HCT116 (cell line): ENCODE data around the gene PLA2G5. TPM values are rescaled to one million over a fixed set of nuclear protein-coding genes. Genes with fewer than 3 reads are reported as not detected.

Experiments
- ATAC-seq: fragments of 200-7000 bp; cut with Tn5 transposase; 2 replicates; pipeline ENCODE4 v1.9.1; 2020; ENCODE audit warnings: mild to moderate bottlenecking, moderate library complexity
- BruUV-seq: library from RNA; stranded (reverse); fragments of 400-500 nt; replicated peaks from 2 replicates; lab custom pipeline; 2021; lab: Mats Ljungman, UMichigan
- CTCF ChIA-PET: fragments of 300-600 bp; sonication (Branson Sonifier 250); formaldehyde crosslinking; loops from one replicate; lab custom pipeline; 2021; ENCODE audit warnings: antibody characterized with exemption; lab: Charles Lee
- POLR2A ChIA-PET: fragments of 300-600, 350-600 bp; sonication (Branson Sonifier 250); formaldehyde crosslinking; loops from one replicate; lab custom pipeline; 2021; ENCODE audit warnings: antibody characterized with exemption; lab: Charles Lee
- RAD21 ChIA-PET, 2 experiments: fragments of 300-600 bp; sonication (Branson Sonifier 250); formaldehyde crosslinking; loops; one replicate each; lab custom pipeline; 2023; ENCODE audit warnings: low total read pairs in 2 of 2; ENCODE audit not compliant: uncharacterized antibody in 2 of 2, unreplicated experiment in 2 of 2, low non-redundant PET in 1 of 2; lab: Charles Lee
- DNase-seq: peaks from one replicate; pipeline ENCODE4 v3.0.0-alpha.2; 2010; ENCODE audit warnings: low read depth, low spot score
- H2AFZ ChIP-seq: fragments of 200-600 bp; shearing (Covaris generic), sonication (generic); 2 replicates; pipeline ENCODE4 v1.6.1; 2017; ENCODE audit warnings: low read depth, mixed run types, mixed read lengths, antibody characterized with exemption, low read length; ENCODE audit not compliant: poor library complexity, severe bottlenecking
- H3K27ac ChIP-seq: 2 replicates; pipeline ENCODE4 v1.5.1; 2012; ENCODE audit warnings: low read depth, low read length
- H3K27me3 ChIP-seq: fragments of 200-600 bp; sonication (generic); 2 replicates; pipeline ENCODE4 v1.6.1; 2016; ENCODE audit warnings: mixed run types, low read length, mixed read lengths; ENCODE audit not compliant: insufficient read depth
- H3K36me3 ChIP-seq, 2 experiments: fragments of 200-500 bp in 1 of 2; fragments of 200-600 bp in 1 of 2; sonication (Bioruptor generic) in 1 of 2; sonication (generic) in 1 of 2; 2 replicates each; pipeline versions ENCODE4 v1.5.1 to v1.6.1; 2014 to 2016; ENCODE audit warnings: low read length in 2 of 2, inconsistent platforms in 1 of 2, mixed read lengths in 1 of 2, mixed run types in 1 of 2; ENCODE audit not compliant: insufficient read depth in 2 of 2, control insufficient read depth in 1 of 2
- H3K4me1 ChIP-seq, 2 experiments: fragments of 200-600 bp in 1 of 2; sonication (generic) in 1 of 2; 2 replicates each; pipeline versions ENCODE4 v1.5.1 to v1.6.1; 2012 to 2017; ENCODE audit warnings: low read length in 2 of 2, inconsistent platforms in 1 of 2, mild to moderate bottlenecking in 1 of 2, mixed read lengths in 1 of 2, mixed run types in 1 of 2, moderate library complexity in 1 of 2; ENCODE audit not compliant: insufficient read depth in 2 of 2, control insufficient read depth in 1 of 2
- H3K4me2 ChIP-seq: fragments of 200-600 bp; sonication (generic); 2 replicates; pipeline ENCODE4 v1.6.1; 2017; ENCODE audit warnings: mixed run types, low read length, mixed read lengths
- H3K4me3 ChIP-seq, 2 experiments: fragments of 200-600 bp in 1 of 2; sonication (generic) in 1 of 2; replicated peaks in 1 of 2; 2 replicates each; pipeline ENCODE4 v1.5.1; 2011 to 2016; ENCODE audit warnings: low read length in 2 of 2, control low read depth in 1 of 2, low read depth in 1 of 2, mild to moderate bottlenecking in 1 of 2, mixed read lengths in 1 of 2, mixed run types in 1 of 2
- H3K79me2 ChIP-seq: fragments of 200-600 bp; sonication (generic); 2 replicates; pipeline ENCODE4 v1.6.1; 2017; ENCODE audit warnings: mild to moderate bottlenecking, mixed run types, low read length, moderate library complexity, mixed read lengths; ENCODE audit not compliant: insufficient read depth
- H3K9ac ChIP-seq: fragments of 200-600 bp; sonication (generic); 2 replicates; pipeline ENCODE4 v1.6.1; 2016; ENCODE audit warnings: low read length, mixed read lengths
- H3K9me2 ChIP-seq: fragments of 200-600 bp; sonication (generic), shearing (Covaris generic); 2 replicates; pipeline ENCODE4 v1.6.1; 2017; ENCODE audit warnings: mixed run types, mild to moderate bottlenecking, moderate library complexity; ENCODE audit not compliant: insufficient read depth
- H3K9me3 ChIP-seq, 2 experiments: fragments of 200-500 bp in 1 of 2; fragments of 200-600 bp in 1 of 2; sonication (Bioruptor generic) in 1 of 2; sonication (generic) in 1 of 2; 2 replicates each; pipeline ENCODE4 v1.6.1; 2014 to 2017; ENCODE audit warnings: low read length in 2 of 2, mixed read lengths in 2 of 2, inconsistent platforms in 1 of 2, low read depth in 1 of 2, mild to moderate bottlenecking in 1 of 2, mixed run types in 1 of 2, moderate library complexity in 1 of 2; ENCODE audit not compliant: control insufficient read depth in 1 of 2, insufficient read depth in 1 of 2
- H4K20me1 ChIP-seq: fragments of 200-600 bp; sonication (generic), shearing (Covaris generic); 2 replicates; pipeline ENCODE4 v1.6.1; 2017; ENCODE audit warnings: mixed run types, mild to moderate bottlenecking, moderate library complexity; ENCODE audit not compliant: insufficient read depth
- ATF3 ChIP-seq: IDR thresholded peaks from 2 replicates; pipeline ENCODE4 v1.6.1; 2012
- CEBPB ChIP-seq: IDR thresholded peaks from 2 replicates; pipeline ENCODE4 v1.6.1; 2012; ENCODE audit warnings: low read depth
- JUND ChIP-seq: IDR thresholded peaks from 2 replicates; pipeline ENCODE4 v1.6.1; 2012
- MAX ChIP-seq: IDR thresholded peaks from 2 replicates; pipeline ENCODE4 v1.6.1; 2012
- SIN3A ChIP-seq: IDR thresholded peaks from 2 replicates; pipeline ENCODE4 v1.6.1; 2012; ENCODE audit warnings: low read depth
- SP1 ChIP-seq: IDR thresholded peaks from 2 replicates; pipeline ENCODE4 v1.6.1; 2012; ENCODE audit warnings: low read depth
- ZBTB33 ChIP-seq: IDR thresholded peaks from 2 replicates; pipeline ENCODE4 v1.6.1; 2011; ENCODE audit warnings: mild to moderate bottlenecking, low read length, moderate library complexity; ENCODE audit not compliant: insufficient replicate concordance; ENCODE audit errors: extremely low read depth
- ZNF274 ChIP-seq: fragments of 200-500 bp; sonication (Bioruptor generic); IDR thresholded peaks from 2 replicates; pipeline ENCODE4 v1.6.1; 2014; ENCODE audit warnings: mild to moderate bottlenecking, low read depth, low read length, inconsistent platforms
- intact Hi-C: fragments of 100-400 bp; cut with micrococcal nuclease; formaldehyde crosslinking; loops from 2 replicates; pipeline ENCODE4 v1.10.0; 2022
- total RNA-seq: library from RNA; stranded (reverse); gene quantifications from one replicate; pipeline ENCODE4 v1.2.1, GENCODE V29; 2021; ENCODE audit not compliant: unreplicated experiment
- TF ChIP-seq, protein P1 (sequence below), 3 experiments: fragments of 200-600 bp in 1 of 3; sonication (generic) in 1 of 3; IDR thresholded peaks in 2 of 3; conservative IDR thresholded peaks in 1 of 3; 2 replicates each; pipeline ENCODE4 v1.5.1; 2012 to 2017; ENCODE audit warnings: low read depth in 2 of 3, low read length in 2 of 3, antibody characterized with exemption in 1 of 3, borderline replicate concordance in 1 of 3, control low read depth in 1 of 3, mild to moderate bottlenecking in 1 of 3, mixed read lengths in 1 of 3, mixed run types in 1 of 3, moderate library complexity in 1 of 3; ENCODE audit not compliant: insufficient read depth in 1 of 3

PLA2G5 gene
- total RNA-seq, 1 experiment from 2014 or later = not detected

DNA sequence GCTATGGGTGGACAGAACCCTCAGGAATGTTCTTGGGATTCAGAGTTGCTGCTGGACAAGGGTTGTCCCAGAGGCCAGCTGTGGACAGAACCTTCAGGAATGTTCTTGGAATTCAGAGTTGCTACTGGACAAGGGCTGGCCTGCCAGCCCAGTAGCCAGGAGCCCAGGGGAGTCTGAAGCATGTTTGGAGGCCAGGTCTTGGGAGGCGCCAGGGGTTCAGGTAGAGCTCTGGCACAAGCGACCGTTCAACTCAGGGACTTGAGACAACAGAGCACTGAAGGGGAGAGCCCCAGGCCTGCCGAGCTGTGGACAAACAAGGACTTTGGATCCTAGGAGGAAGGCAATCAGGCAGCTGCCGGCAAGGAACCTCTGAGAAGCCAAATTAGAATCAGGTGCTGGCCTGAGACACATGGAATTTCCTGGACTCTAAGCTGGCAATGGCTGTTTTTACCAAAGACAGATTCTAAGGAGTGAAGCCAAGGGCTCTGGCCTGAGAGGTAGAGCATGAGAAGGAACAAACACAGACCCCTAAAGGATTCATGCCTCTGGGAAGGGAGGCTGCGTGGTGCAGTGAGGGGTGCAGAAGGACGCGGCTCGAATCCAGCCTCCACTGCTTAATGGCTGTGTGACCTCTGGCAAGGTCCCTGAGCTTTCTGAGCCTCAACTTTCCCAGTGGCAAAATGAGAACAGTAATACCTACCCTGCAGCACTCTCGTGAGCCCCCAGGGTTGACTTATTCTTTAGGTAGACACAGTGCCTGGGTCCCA is 13.4 kb downstream of the PLA2G5 start:
- Histone ChIP-seq H3K27ac (no peak overlapping the region), H3K79me2 (no peaks in the 10 kb centered on the region), H4K20me1 (no peaks in the 10 kb centered on the region), H3K9ac (no peak overlapping the region), H3K9me3 (no peaks in the 10 kb centered on the region), H3K9me2 (no peaks in the 10 kb centered on the region), H3K27me3 (no peaks in the 10 kb centered on the region), H3K4me2 (no peak overlapping the region), H3K36me3 (no peaks in the 10 kb centered on the region), H2AFZ (no peak overlapping the region), H3K4me1 (no peaks in the 10 kb centered on the region), H3K4me3 (no peak overlapping the region)
- intact Hi-C loops = no loop called here
- POLR2A ChIA-PET = no interaction called here
- CTCF ChIA-PET = no interaction called here
- DNase-seq (no peak), ATAC-seq (no peak)
- TF ChIP-seq ZNF274 (no peak), SIN3A (no peak), JUND (no peak), MAX (no peak)
- TF ChIP-seq, protein P1, sequence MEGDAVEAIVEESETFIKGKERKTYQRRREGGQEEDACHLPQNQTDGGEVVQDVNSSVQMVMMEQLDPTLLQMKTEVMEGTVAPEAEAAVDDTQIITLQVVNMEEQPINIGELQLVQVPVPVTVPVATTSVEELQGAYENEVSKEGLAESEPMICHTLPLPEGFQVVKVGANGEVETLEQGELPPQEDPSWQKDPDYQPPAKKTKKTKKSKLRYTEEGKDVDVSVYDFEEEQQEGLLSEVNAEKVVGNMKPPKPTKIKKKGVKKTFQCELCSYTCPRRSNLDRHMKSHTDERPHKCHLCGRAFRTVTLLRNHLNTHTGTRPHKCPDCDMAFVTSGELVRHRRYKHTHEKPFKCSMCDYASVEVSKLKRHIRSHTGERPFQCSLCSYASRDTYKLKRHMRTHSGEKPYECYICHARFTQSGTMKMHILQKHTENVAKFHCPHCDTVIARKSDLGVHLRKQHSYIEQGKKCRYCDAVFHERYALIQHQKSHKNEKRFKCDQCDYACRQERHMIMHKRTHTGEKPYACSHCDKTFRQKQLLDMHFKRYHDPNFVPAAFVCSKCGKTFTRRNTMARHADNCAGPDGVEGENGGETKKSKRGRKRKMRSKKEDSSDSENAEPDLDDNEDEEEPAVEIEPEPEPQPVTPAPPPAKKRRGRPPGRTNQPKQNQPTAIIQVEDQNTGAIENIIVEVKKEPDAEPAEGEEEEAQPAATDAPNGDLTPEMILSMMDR (IDR thresholded peaks at IDR 0.05 in 2 of 3, conservative IDR thresholded peaks at IDR 0.05 in 1 of 3; ENCODE audit: borderline replicate concordance in 1 of 3, insufficient read depth in 1 of 3, low read depth in 2 of 3, low read length in 2 of 3) = no peak
- no TSS peak for BruUV-seq
- RAD21 ChIA-PET = no interaction called here

DNA sequence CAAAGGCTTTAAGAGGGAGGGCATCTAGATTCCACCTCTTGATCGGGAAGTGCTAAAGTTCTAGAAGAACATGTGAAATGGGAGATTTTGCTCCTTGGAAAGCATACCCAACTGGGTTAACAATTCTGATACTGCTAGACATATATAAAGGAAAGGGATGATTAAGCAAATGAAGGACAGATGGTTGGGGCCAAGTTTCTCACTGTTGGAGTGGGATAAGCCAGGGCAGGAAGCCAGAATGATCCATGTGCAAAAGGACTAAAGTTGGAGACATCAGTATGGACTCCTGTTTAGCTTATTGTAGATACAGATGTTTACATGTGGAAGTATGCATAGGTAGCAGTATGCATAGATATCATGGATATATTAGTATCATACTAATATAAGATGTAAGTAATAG is 16.8 kb downstream of the PLA2G5 start:
- no peak overlapping the region for H3K9ac ChIP-seq
- ATAC-seq = no peak
- ChIA-PET RAD21 (no interaction called here), CTCF (no interaction called here)
- no peak overlapping the region for H3K4me3 ChIP-seq
- no peak overlapping the region for H3K4me2 ChIP-seq
- DNase-seq = no peak
- H3K36me3 ChIP-seq = no peaks in the 10 kb centered on the region
- H2AFZ ChIP-seq = no peak overlapping the region
- TF ChIP-seq SIN3A = no peak
- TF ChIP-seq ZBTB33 = no peak
- TF ChIP-seq CEBPB = no peak
- TF ChIP-seq SP1 = no peak
- TF ChIP-seq ATF3 = no peak
- TF ChIP-seq, all 23 proteins: peak for 0
- BruUV-seq = no TSS peak
- POLR2A ChIA-PET = no interaction called here
- Histone ChIP-seq H4K20me1 (no peaks in the 10 kb centered on the region), H3K79me2 (no peaks in the 10 kb centered on the region), H3K9me3 (no peaks in the 10 kb centered on the region), H3K27me3 (no peaks in the 10 kb centered on the region), H3K27ac (no peak overlapping the region), H3K9me2 (no peaks in the 10 kb centered on the region), H3K4me1 (no peaks in the 10 kb centered on the region)
- intact Hi-C loops = no loop called here
